H1 (cell line): ENCODE results near the gene C3orf20. TPM values are rescaled to one million over a fixed set of nuclear protein-coding genes. Genes with fewer than 3 reads are reported as not detected.

Experiments used
- CTCF ChIA-PET: fragments of 300-600 bp; sonication (Branson Sonifier 250); formaldehyde crosslinking; loops from one replicate; lab custom pipeline; 2021; ENCODE audit not compliant: partially characterized antibody; lab: Charles Lee
- POLR2A ChIA-PET: fragments of 300-600 bp; sonication (Branson Sonifier 250); formaldehyde crosslinking; loops from one replicate; lab custom pipeline; 2021; ENCODE audit warnings: inconsistent platforms; ENCODE audit not compliant: partially characterized antibody; lab: Charles Lee
- DNase-seq, 2 experiments: peaks; one replicate each; pipeline versions ENCODE4 v3.0.0 to v3.0.0-alpha.2; 2010 to 2022; ENCODE audit warnings: low spot score in 2 of 2, low read depth in 1 of 2, mixed read lengths in 1 of 2
- FAIRE-seq: peaks from 2 replicates; lab custom pipeline; 2011; peaks lifted over from hg19 to GRCh38; lab: Jason Lieb, UNC
- H2AFZ ChIP-seq: 2 replicates; pipeline ENCODE4 v1.8.1; 2012; ENCODE audit warnings: low read length, inconsistent platforms
- H2AK5ac ChIP-seq: 2 replicates; pipeline ENCODE4 v1.6.1; 2013; ENCODE audit warnings: low read depth, low read length
- H2BK120ac ChIP-seq: replicated peaks from 2 replicates; pipeline ENCODE3; 2013; ENCODE audit warnings: low read depth, low read length, inconsistent platforms
- H2BK12ac ChIP-seq: 2 replicates; pipeline ENCODE4 v1.6.1; 2013; ENCODE audit warnings: low read depth, low read length
- H2BK15ac ChIP-seq: 2 replicates; pipeline ENCODE4 v1.6.1; 2013; ENCODE audit warnings: low read length
- H2BK20ac ChIP-seq: 2 replicates; pipeline ENCODE4 v1.6.1; 2013; ENCODE audit warnings: low read length
- H2BK5ac ChIP-seq: 2 replicates; pipeline ENCODE4 v1.6.1; 2013; ENCODE audit warnings: low read depth, low read length
- H3K14ac ChIP-seq: 2 replicates; pipeline ENCODE4 v1.6.1; 2013; ENCODE audit warnings: inconsistent platforms; ENCODE audit not compliant: insufficient read length
- H3K18ac ChIP-seq: 2 replicates; pipeline ENCODE4 v1.6.1; 2013; ENCODE audit warnings: low read length; ENCODE audit errors: extremely low read depth
- H3K23ac ChIP-seq: 2 replicates; pipeline ENCODE4 v1.6.1; 2013; ENCODE audit warnings: inconsistent platforms; ENCODE audit not compliant: insufficient read length
- H3K23me2 ChIP-seq: 2 replicates; pipeline ENCODE4 v1.6.1; 2013; ENCODE audit warnings: low read depth, low read length
- H3K27ac ChIP-seq: 2 replicates; pipeline ENCODE4 v1.6.1; 2011; ENCODE audit warnings: low read depth, low read length, inconsistent platforms
- H3K27me3 ChIP-seq, 4 experiments: replicated peaks in 1 of 4; 1 replicate in 1 of 4; 2 replicates in 3 of 4; pipeline versions ENCODE4 v1.6.1 to v1.8.1; 2011 to 2013; ENCODE audit warnings: low read length in 3 of 4, mild to moderate bottlenecking in 3 of 4, inconsistent platforms in 2 of 4, mixed read lengths in 2 of 4, moderate library complexity in 1 of 4; ENCODE audit not compliant: control insufficient read depth in 3 of 4, insufficient read depth in 3 of 4; ENCODE audit errors: extremely low read depth in 1 of 4
- H3K36me3 ChIP-seq, 4 experiments: 2 replicates each; pipeline versions ENCODE4 v1.6.1 to v1.8.1; 2011 to 2013; ENCODE audit warnings: mild to moderate bottlenecking in 4 of 4, low read length in 3 of 4, moderate library complexity in 2 of 4, control low read depth in 1 of 4, inconsistent platforms in 1 of 4; ENCODE audit not compliant: insufficient read depth in 4 of 4, control insufficient read depth in 2 of 4
- H3K4ac ChIP-seq: replicated peaks from 2 replicates; pipeline ENCODE3; 2013; ENCODE audit warnings: low read length, low read depth, mixed read lengths, inconsistent platforms; ENCODE audit not compliant: insufficient read length
- H3K4me1 ChIP-seq, 4 experiments: replicated peaks in 1 of 4; 1 replicate in 1 of 4; 2 replicates in 3 of 4; pipeline versions ENCODE4 v1.6.1 to v1.8.1; 2011 to 2013; ENCODE audit warnings: low read length in 3 of 4, inconsistent platforms in 2 of 4, mixed read lengths in 1 of 4; ENCODE audit not compliant: insufficient read depth in 4 of 4, control insufficient read depth in 3 of 4
- H3K4me2 ChIP-seq, 2 experiments: 2 replicates each; pipeline versions ENCODE4 v1.6.1 to v1.8.1; 2011 to 2013; ENCODE audit warnings: low read depth in 2 of 2, low read length in 2 of 2, control low read depth in 1 of 2, inconsistent platforms in 1 of 2, mild to moderate bottlenecking in 1 of 2; ENCODE audit not compliant: insufficient read depth in 1 of 2
- H3K4me3 ChIP-seq, 4 experiments: fragments of 200-600, 300-600 bp in 1 of 4; sonication (generic), shearing (Covaris generic), sonication (Bioruptor Twin) in 1 of 4; 2 replicates each; pipeline versions ENCODE4 v1.5.1 to v1.8.1; 2011 to 2016; ENCODE audit warnings: low read length in 4 of 4, low read depth in 3 of 4, control low read depth in 2 of 4, inconsistent platforms in 2 of 4, mild to moderate bottlenecking in 2 of 4, mixed read lengths in 1 of 4, moderate library complexity in 1 of 4; ENCODE audit not compliant: insufficient read depth in 2 of 4; ENCODE audit errors: extremely low read depth in 1 of 4
- H3K56ac ChIP-seq: replicated peaks from 2 replicates; pipeline ENCODE3; 2013; ENCODE audit warnings: low read depth, mild to moderate bottlenecking, mixed read lengths, low read length, inconsistent platforms; ENCODE audit not compliant: insufficient read length
- H3K79me1 ChIP-seq: 2 replicates; pipeline ENCODE4 v1.6.1; 2013; ENCODE audit warnings: low read depth, low read length, control low read depth
- H3K79me2 ChIP-seq, 2 experiments: 2 replicates each; pipeline versions ENCODE4 v1.6.1 to v1.8.1; 2012 to 2013; ENCODE audit warnings: low read length in 2 of 2, mild to moderate bottlenecking in 2 of 2, inconsistent platforms in 1 of 2; ENCODE audit not compliant: insufficient read depth in 2 of 2, control insufficient read depth in 1 of 2
- H3K9ac ChIP-seq, 4 experiments: replicated peaks in 1 of 4; 1 replicate in 1 of 4; 2 replicates in 3 of 4; pipeline versions ENCODE4 v1.6.1 to v1.8.1; 2011 to 2013; ENCODE audit warnings: low read depth in 3 of 4, low read length in 3 of 4, control low read depth in 2 of 4, mild to moderate bottlenecking in 2 of 4, moderate library complexity in 2 of 4, inconsistent platforms in 1 of 4; ENCODE audit errors: extremely low read depth in 1 of 4
- H3K9me3 ChIP-seq, 2 experiments: 2 replicates each; pipeline versions ENCODE4 v1.6.1 to v1.8.1; 2012 to 2013; ENCODE audit warnings: mild to moderate bottlenecking in 2 of 2, moderate library complexity in 2 of 2, control low read depth in 1 of 2, inconsistent platforms in 1 of 2, low read depth in 1 of 2, low read length in 1 of 2, mixed read lengths in 1 of 2; ENCODE audit not compliant: insufficient read depth in 2 of 2
- H4K20me1 ChIP-seq, 2 experiments: replicated peaks in 1 of 2; 2 replicates each; pipeline versions ENCODE3 to v1.8.1; 2011 to 2013; ENCODE audit warnings: inconsistent platforms in 2 of 2, low read length in 2 of 2, mild to moderate bottlenecking in 1 of 2; ENCODE audit not compliant: insufficient read depth in 2 of 2, control insufficient read depth in 1 of 2
- H4K5ac ChIP-seq: 2 replicates; pipeline ENCODE4 v1.6.1; 2013; ENCODE audit warnings: low read length, low read depth, mixed read lengths, inconsistent platforms; ENCODE audit not compliant: insufficient read length
- H4K8ac ChIP-seq: 2 replicates; pipeline ENCODE4 v1.8.0; 2013; ENCODE audit warnings: mild to moderate bottlenecking, moderate library complexity, low read length, inconsistent platforms; ENCODE audit not compliant: insufficient read depth; ENCODE audit errors: extremely low read depth
- H4K91ac ChIP-seq: replicated peaks from 2 replicates; pipeline ENCODE3; 2013; ENCODE audit warnings: low read length, mixed read lengths, inconsistent platforms; ENCODE audit not compliant: insufficient read length
- ASH2L ChIP-seq: fragments of 200-600, 300-600 bp; sonication (generic); IDR thresholded peaks from one replicate; pipeline ENCODE4 v1.7.1; 2017; ENCODE audit warnings: low read length
- CBX8 ChIP-seq: fragments of 300-800, 300-1000 bp; sonication (generic); IDR thresholded peaks from 2 replicates; pipeline ENCODE4 v1.7.1; 2016; ENCODE audit warnings: low read depth, low read length, borderline replicate concordance
- CTBP2 ChIP-seq: IDR thresholded peaks from 2 replicates; pipeline ENCODE4 v1.7.0; 2011; ENCODE audit warnings: borderline replicate concordance, mild to moderate bottlenecking, moderate library complexity, mixed read lengths, low read length; ENCODE audit not compliant: insufficient read depth, insufficient read length
- GABPA ChIP-seq: IDR thresholded peaks from 2 replicates; pipeline ENCODE4 v1.6.1; 2011; ENCODE audit warnings: mild to moderate bottlenecking, low read length, moderate library complexity, borderline replicate concordance; ENCODE audit not compliant: insufficient read depth
- JUND ChIP-seq: IDR thresholded peaks from 2 replicates; pipeline ENCODE4 v1.6.1; 2011; ENCODE audit warnings: mild to moderate bottlenecking, improper control_type of control experiment, low read length
- RAD21 ChIP-seq, 2 experiments: IDR thresholded peaks in 1 of 2; conservative IDR thresholded peaks in 1 of 2; 2 replicates each; pipeline ENCODE4 v1.6.1; 2011; ENCODE audit warnings: low read depth in 2 of 2, low read length in 2 of 2, improper control_type of control experiment in 1 of 2, inconsistent platforms in 1 of 2, mild to moderate bottlenecking in 1 of 2, moderate library complexity in 1 of 2
- SIX5 ChIP-seq: IDR thresholded peaks from 2 replicates; pipeline ENCODE4 v1.6.1; 2011; ENCODE audit warnings: mild to moderate bottlenecking, low read depth, low read length
- SP4 ChIP-seq: IDR thresholded peaks from 2 replicates; pipeline ENCODE4 v1.6.1; 2012; ENCODE audit warnings: low read length, inconsistent platforms
- WGBS, 2 experiments: shearing (Covaris generic) in 1 of 2; methylation state at CpG; one replicate each; pipeline versions ENCODE4 v1.1.6 to v1.1.7; 2013 to 2015; ENCODE audit warnings: low lambda C conversion rate in 2 of 2, mixed read lengths in 2 of 2, inconsistent platforms in 1 of 2, low coverage in 1 of 2, missing lambda C conversion rate in 1 of 2; ENCODE audit not compliant: insufficient replicate concordance in 2 of 2, insufficient coverage in 1 of 2, insufficient read length in 1 of 2; ENCODE audit errors: extremely low coverage in 1 of 2, missing lambda C conversion rate in 1 of 2; 5-methylcytosine and 5-hydroxymethylcytosine counted together
- polyA plus RNA-seq, 7 experiments: library from polyadenylated mRNA; depleted of rRNA in 3 of 7; stranded (reverse) in 5 of 7; unstranded in 2 of 7; fragments of >200 nt in 5 of 7; fragments of 200-250 nt in 2 of 7; gene quantifications; 1 replicate in 5 of 7; 2 replicates in 1 of 7; 4 replicates in 1 of 7; pipeline versions ENCODE4 v1.2.1 to v1.2.3, GENCODE V29; 2011 to 2013; ENCODE audit warnings: missing spikeins in 2 of 7, mixed read lengths in 2 of 7
- total RNA-seq: library from RNA; stranded (reverse); fragmentation: NEBNext Ultra II Directional; extraction: Animal tissue kit (Norgen Biotek cat#: 25700); gene quantifications from 2 replicates; pipeline ENCODE4 v1.2.1, GENCODE V29; 2021
- TF ChIP-seq, protein P1 (sequence below), 3 experiments: IDR thresholded peaks; 1 replicate in 2 of 3; 2 replicates in 1 of 3; pipeline versions ENCODE4 v1.5.1 to v1.6.1; 2011; ENCODE audit warnings: low read length in 3 of 3, mild to moderate bottlenecking in 3 of 3, inconsistent platforms in 2 of 3, low read depth in 1 of 3, moderate library complexity in 1 of 3; ENCODE audit not compliant: insufficient read depth in 1 of 3; ENCODE audit errors: control extremely low read depth in 1 of 3

The C3orf20 gene
- total and polyA plus RNA-seq, 2 of the 8 experiments (the other 6 are each of a cell fraction or from before 2014, with no cell fraction given): not detected

DNA sequence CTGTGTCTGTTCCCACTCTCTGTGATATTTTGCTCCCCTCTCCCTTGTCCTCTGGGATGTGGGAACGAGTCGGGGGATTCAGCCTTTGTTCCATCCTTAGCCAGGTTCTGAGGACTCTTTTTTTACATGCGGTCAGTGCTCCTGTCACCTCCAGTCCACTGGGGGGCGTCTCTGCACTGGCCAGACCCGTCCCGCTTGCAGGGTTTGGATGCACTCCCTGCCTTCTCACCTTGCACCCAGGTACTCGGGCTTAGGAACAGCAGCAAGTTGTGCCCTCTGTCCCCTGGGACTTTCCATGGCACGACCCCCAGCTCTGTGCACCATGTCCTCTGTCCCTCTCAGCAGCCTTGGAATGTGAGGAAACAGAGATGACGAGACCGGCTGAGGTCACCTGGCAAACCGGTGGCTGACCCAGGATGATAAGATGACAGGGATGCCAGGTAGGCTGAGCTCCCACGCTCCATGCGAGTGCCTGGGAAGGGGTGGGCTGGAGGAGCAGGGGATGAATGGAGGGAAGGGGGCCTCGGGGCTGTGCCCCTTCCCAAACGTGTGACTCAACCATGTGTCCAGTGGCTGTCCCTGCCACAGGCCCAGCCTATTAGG lies 116.5 kb downstream of the C3orf20 start:
- peak; percentile 77 for FAIRE-seq
- Histone ChIP-seq H3K79me1 (no peaks in the 10 kb centered on the region), H2BK12ac (peak overlapping the region; percentile 92; the same call in 1 of the 2 replicates), H4K91ac (peak overlapping the region; percentile 49), H3K18ac (peak overlapping the region; percentile 92), H3K9ac (no peak overlapping the region; a peak in 1 of 7 replicates), H2BK5ac (no peak overlapping the region; the same call in 1 of the 2 replicates), H3K4me3 (peak overlapping the region in 1 of 4 experiments; percentile 42; a peak in 1 of 8 replicates), H2BK15ac (peak overlapping the region; percentile 25; the same call in 1 of the 2 replicates), H2AFZ (peak overlapping the region; percentile 99), H4K20me1 (no peaks in the 10 kb centered on the region), H3K4me2 (peak overlapping the region; percentile 1 to 68; a peak in 3 of 4 replicates), H3K14ac (no peak overlapping the region), H2BK120ac (peak overlapping the region; percentile 38), H3K79me2 (no peaks in the 10 kb centered on the region), H2AK5ac (no peak overlapping the region), H3K56ac (no peak overlapping the region), H3K4me1 (peaks cover 0 to 4% (median 2%) of the 10 kb centered on the region in 4 experiments; a peak in 4 of 7 replicates), H3K4ac (no peak overlapping the region), H3K9me3 (no peaks in the 10 kb centered on the region), H3K23ac (no peak overlapping the region), H3K23me2 (no peaks in the 10 kb centered on the region), H4K8ac (peak overlapping the region; percentile 81), H3K27ac (no peak overlapping the region), H2BK20ac (no peak overlapping the region), H3K36me3 (no peaks in the 10 kb centered on the region), H4K5ac (peak overlapping the region; percentile 23), H3K27me3 (peaks cover 0 to 3% (median 0%) of the 10 kb centered on the region in 4 experiments; a peak in 1 of 7 replicates)
- DNase-seq: peak; percentile 57 to 89
- WGBS, 2 experiments: 31% methylated on average over 14 of the region's 15 CpGs; no CpG with 5 or more reads in 1 of the 2 experiments
- CTCF ChIA-PET: interaction anchor here (0.6 to 12.7 kb wide), 39 partner anchors 9 to 186 kb away, joined by 3 to 308 read pairs (median 4); partner anchors contain the start of gene C3orf20
- POLR2A ChIA-PET: interaction anchor here (1.1 to 1.6 kb wide), 2 partner anchors 18 to 130 kb away, joined by 3 to 5 read pairs; no protein-coding TSS in a partner anchor
- TF ChIP-seq CBX8: no peak
- peak; percentile 14; the same call in 1 of the 2 replicates for TF ChIP-seq JUND
- TF ChIP-seq CTBP2: no peak
- TF ChIP-seq RAD21 (IDR thresholded peaks at IDR 0.05 in 1 of 2, conservative IDR thresholded peaks at IDR 0.05 in 1 of 2; ENCODE audit: low read depth in 2 of 2, low read length in 2 of 2): peak; percentile 97 to 98
- TF ChIP-seq, protein P1, sequence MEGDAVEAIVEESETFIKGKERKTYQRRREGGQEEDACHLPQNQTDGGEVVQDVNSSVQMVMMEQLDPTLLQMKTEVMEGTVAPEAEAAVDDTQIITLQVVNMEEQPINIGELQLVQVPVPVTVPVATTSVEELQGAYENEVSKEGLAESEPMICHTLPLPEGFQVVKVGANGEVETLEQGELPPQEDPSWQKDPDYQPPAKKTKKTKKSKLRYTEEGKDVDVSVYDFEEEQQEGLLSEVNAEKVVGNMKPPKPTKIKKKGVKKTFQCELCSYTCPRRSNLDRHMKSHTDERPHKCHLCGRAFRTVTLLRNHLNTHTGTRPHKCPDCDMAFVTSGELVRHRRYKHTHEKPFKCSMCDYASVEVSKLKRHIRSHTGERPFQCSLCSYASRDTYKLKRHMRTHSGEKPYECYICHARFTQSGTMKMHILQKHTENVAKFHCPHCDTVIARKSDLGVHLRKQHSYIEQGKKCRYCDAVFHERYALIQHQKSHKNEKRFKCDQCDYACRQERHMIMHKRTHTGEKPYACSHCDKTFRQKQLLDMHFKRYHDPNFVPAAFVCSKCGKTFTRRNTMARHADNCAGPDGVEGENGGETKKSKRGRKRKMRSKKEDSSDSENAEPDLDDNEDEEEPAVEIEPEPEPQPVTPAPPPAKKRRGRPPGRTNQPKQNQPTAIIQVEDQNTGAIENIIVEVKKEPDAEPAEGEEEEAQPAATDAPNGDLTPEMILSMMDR (IDR thresholded peaks at IDR 0.05; ENCODE audit: control extremely low read depth in 1 of 3, insufficient read depth in 1 of 3, low read depth in 1 of 3, low read length in 3 of 3): peak; percentile 91 to 97 (median 96)
- peak; percentile 27 for TF ChIP-seq ASH2L
- no peak for TF ChIP-seq SIX5
- TF ChIP-seq GABPA: peak; percentile 49; the same call in 1 of the 2 replicates
- TF ChIP-seq SP4: no peak
